Activated T-helper 17 cell treated with anti-CD3 and anti-CD28 coated beads, Interleukin-2, amount 50 U/mL, for 72 hours (primary cell): ENCODE results near the gene NYAP2. TPM values are rescaled to one million over a fixed set of nuclear protein-coding genes. Genes with fewer than 3 reads are reported as not detected.

Experiments
- ATAC-seq: fragments of 150-1000 bp; cut with Tn5 transposase; replicated peaks from 2 replicates; pipeline ENCODE4 v1.10.0; 2021; ENCODE audit warnings: mild to moderate bottlenecking, moderate library complexity
- H3K27ac Mint-ChIP-seq: one replicate; pipeline ENCODE4 v1.8.0; 2022; ENCODE audit warnings: mixed read lengths
- H3K27me3 Mint-ChIP-seq: one replicate; pipeline ENCODE4 v1.8.0; 2022; ENCODE audit warnings: mixed read lengths
- H3K36me3 Mint-ChIP-seq: one replicate; pipeline ENCODE4 v1.8.0; 2022; ENCODE audit warnings: low read depth, mild to moderate bottlenecking, mixed read lengths
- H3K4me1 Mint-ChIP-seq: one replicate; pipeline ENCODE4 v1.8.0; 2022; ENCODE audit warnings: mixed read lengths
- H3K4me3 Mint-ChIP-seq: one replicate; pipeline ENCODE4 v1.8.0; 2022; ENCODE audit warnings: mild to moderate bottlenecking, mixed read lengths
- H3K9me3 Mint-ChIP-seq: one replicate; pipeline ENCODE4 v1.8.0; 2022; ENCODE audit warnings: mixed read lengths
- total RNA-seq, 2 donors: library from RNA; stranded (reverse); gene quantifications; one replicate each; pipeline ENCODE4 v1.2.3, GENCODE V29; 2022

The NYAP2 gene
- total RNA-seq, 2 donors from 2014 or later = 0.19 TPM; not detected in 1

- H3K4me3 Mint-ChIP-seq = no peak overlapping the region
- H3K9me3 Mint-ChIP-seq = no peaks in the 10 kb centered on the region
- H3K27ac Mint-ChIP-seq = no peak overlapping the region
- ATAC-seq = no peak
- H3K4me1 Mint-ChIP-seq = no peaks in the 10 kb centered on the region
- H3K36me3 Mint-ChIP-seq = no peaks in the 10 kb centered on the region
- peaks cover 23% of the 10 kb centered on the region for H3K27me3 Mint-ChIP-seq
Measured at GRCh38 chr2:225678792-225679191, 279.3 kb downstream of the NYAP2 start.

GRCh38 chr2:225683258-225683657 lies 283.7 kb downstream of the NYAP2 start:
- Mint-ChIP-seq H3K4me1 (no peaks in the 10 kb centered on the region), H3K4me3 (no peak overlapping the region), H3K36me3 (no peaks in the 10 kb centered on the region), H3K27ac (no peak overlapping the region), H3K9me3 (no peaks in the 10 kb centered on the region), H3K27me3 (peaks cover 31% of the 10 kb centered on the region)
- no peak for ATAC-seq

- Mint-ChIP-seq H3K4me3 (no peak overlapping the region), H3K4me1 (no peaks in the 10 kb centered on the region), H3K9me3 (no peaks in the 10 kb centered on the region), H3K27me3 (peaks cover 16% of the 10 kb centered on the region), H3K27ac (no peak overlapping the region), H3K36me3 (no peaks in the 10 kb centered on the region)
- no peak for ATAC-seq
Measured at GRCh38 chr2:225690153-225690552, 290.6 kb downstream of the NYAP2 start.

GRCh38 chr2:225691711-225692110 lies 292.2 kb downstream of the NYAP2 start:
- Mint-ChIP-seq H3K9me3 (no peaks in the 10 kb centered on the region), H3K27ac (no peak overlapping the region), H3K4me3 (no peak overlapping the region), H3K27me3 (peaks cover 13% of the 10 kb centered on the region), H3K4me1 (no peaks in the 10 kb centered on the region), H3K36me3 (no peaks in the 10 kb centered on the region)
- ATAC-seq = no peak

- Mint-ChIP-seq H3K4me3 (no peak overlapping the region), H3K27me3 (peaks cover 9% of the 10 kb centered on the region), H3K36me3 (no peaks in the 10 kb centered on the region), H3K4me1 (no peaks in the 10 kb centered on the region), H3K9me3 (no peaks in the 10 kb centered on the region), H3K27ac (no peak overlapping the region)
- ATAC-seq = no peak
Measured at GRCh38 chr2:225693259-225693658, 293.7 kb downstream of the NYAP2 start.

- ATAC-seq = no peak
- Mint-ChIP-seq H3K27me3 (peaks cover 14% of the 10 kb centered on the region), H3K36me3 (no peaks in the 10 kb centered on the region), H3K27ac (no peak overlapping the region), H3K4me3 (no peak overlapping the region), H3K4me1 (no peaks in the 10 kb centered on the region), H3K9me3 (no peaks in the 10 kb centered on the region)
Measured at GRCh38 chr2:225694664-225695063, 295.2 kb downstream of the NYAP2 start.

GRCh38 chr2:225697936-225698335 lies 298.4 kb downstream of the NYAP2 start:
- Mint-ChIP-seq H3K27ac (no peak overlapping the region), H3K27me3 (peaks cover 16% of the 10 kb centered on the region), H3K36me3 (no peaks in the 10 kb centered on the region), H3K4me1 (no peaks in the 10 kb centered on the region), H3K4me3 (no peak overlapping the region), H3K9me3 (no peaks in the 10 kb centered on the region)
- no peak for ATAC-seq
